Measurements from ENCODE around the gene PPIP5K2.

The PPIP5K2 gene

GRCh38 chr5:103205991-103206700 lies 86.0 kb downstream of the PPIP5K2 start:
- TF ChIP-seq POLR2A (IDR thresholded peaks at IDR 0.05; ENCODE audit: extremely low read depth, insufficient read length) (no peak), MAX (IDR thresholded peaks at IDR 0.05; ENCODE audit: low read depth, low read length) (no peak), CTCF (IDR thresholded peaks at IDR 0.05; ENCODE audit: low read depth, low read length) (no peak), MYC (IDR thresholded peaks at IDR 0.05; ENCODE audit: low read depth, low read length) (no peak)
- no peak for DNase-seq (ENCODE audit: low read depth)

GRCh38 chr5:103207011-103207410 lies 86.9 kb downstream of the PPIP5K2 start:
- TF ChIP-seq CTCF (IDR thresholded peaks at IDR 0.05; ENCODE audit: low read depth, low read length) (no peak), MYC (IDR thresholded peaks at IDR 0.05; ENCODE audit: low read depth, low read length) (no peak), POLR2A (IDR thresholded peaks at IDR 0.05; ENCODE audit: extremely low read depth, insufficient read length) (no peak), MAX (IDR thresholded peaks at IDR 0.05; ENCODE audit: low read depth, low read length) (no peak)
- DNase-seq (ENCODE audit: low read depth): no peak
- no peak overlapping the region for H3K4me3 ChIP-seq (ENCODE audit: low read depth, low read length)

More at GRCh38 chr5:103205991-103206700, 86.0 kb downstream of the PPIP5K2 start:
- no peak overlapping the region for H3K4me3 ChIP-seq (ENCODE audit: low read depth, low read length)

- TF ChIP-seq POLR2A (IDR thresholded peaks at IDR 0.05; ENCODE audit: extremely low read depth, insufficient read length) (no peak), MAX (IDR thresholded peaks at IDR 0.05; ENCODE audit: low read depth, low read length) (no peak), MYC (IDR thresholded peaks at IDR 0.05; ENCODE audit: low read depth, low read length) (no peak), CTCF (IDR thresholded peaks at IDR 0.05; ENCODE audit: low read depth, low read length) (no peak)
- H3K4me3 ChIP-seq (ENCODE audit: low read depth, low read length): no peak overlapping the region
- peak; percentile 40 for DNase-seq (ENCODE audit: low read depth)
These were observed 87.6 kb downstream of the PPIP5K2 start for GRCh38 chr5:103207653-103208052.

GRCh38 chr5:103208460-103208859 lies 88.4 kb downstream of the PPIP5K2 start:
- no peak for TF ChIP-seq CTCF (IDR thresholded peaks at IDR 0.05; ENCODE audit: low read depth, low read length)
- TF ChIP-seq MYC (IDR thresholded peaks at IDR 0.05; ENCODE audit: low read depth, low read length): no peak
- no peak for TF ChIP-seq POLR2A (IDR thresholded peaks at IDR 0.05; ENCODE audit: extremely low read depth, insufficient read length)
- no peak for TF ChIP-seq MAX (IDR thresholded peaks at IDR 0.05; ENCODE audit: low read depth, low read length)
- DNase-seq (ENCODE audit: low read depth): no peak
- H3K4me3 ChIP-seq (ENCODE audit: low read depth, low read length): no peak overlapping the region

DNA sequence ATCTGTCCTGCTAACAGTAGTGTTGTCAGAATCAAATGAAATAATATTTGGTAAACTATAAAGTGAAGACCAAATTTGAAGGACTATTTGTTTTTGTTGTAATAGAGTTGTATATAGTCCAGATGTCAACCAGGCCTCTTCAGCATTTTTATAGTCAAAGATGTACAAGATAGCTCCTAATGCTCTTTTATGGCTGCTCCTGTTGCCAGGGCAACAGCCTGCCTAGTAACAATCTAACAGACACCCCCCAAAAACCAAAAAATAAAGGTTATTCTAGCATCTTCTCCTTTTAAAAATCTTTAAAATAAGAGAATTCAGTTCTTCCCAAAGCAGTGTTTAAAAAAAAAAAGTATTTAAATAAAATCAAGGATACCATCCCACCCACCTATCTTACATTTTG lies 89.0 kb downstream of the PPIP5K2 start:
- DNase-seq (ENCODE audit: low read depth): no peak
- no peak overlapping the region for H3K4me3 ChIP-seq (ENCODE audit: low read depth, low read length)
- TF ChIP-seq POLR2A (IDR thresholded peaks at IDR 0.05; ENCODE audit: extremely low read depth, insufficient read length): no peak
- no peak for TF ChIP-seq CTCF (IDR thresholded peaks at IDR 0.05; ENCODE audit: low read depth, low read length)
- TF ChIP-seq MAX (IDR thresholded peaks at IDR 0.05; ENCODE audit: low read depth, low read length): no peak
- TF ChIP-seq MYC (IDR thresholded peaks at IDR 0.05; ENCODE audit: low read depth, low read length): no peak
